Common myeloid progenitor, CD34-positive (primary cell): ENCODE measurements around the gene SPATA19.

Source experiments
- CTCF ChIA-PET: fragments of 350-600 bp; sonication (Branson Sonifier 250); formaldehyde crosslinking; loops from one replicate; lab custom pipeline; 2021; ENCODE audit warnings: antibody characterized with exemption; lab: Charles Lee
- POLR2A ChIA-PET: fragments of 350-600 bp; sonication (Branson Sonifier 250); formaldehyde crosslinking; loops from one replicate; lab custom pipeline; 2021; ENCODE audit warnings: antibody characterized with exemption; lab: Charles Lee
- DNase-seq, 3 donors: peaks; one replicate each; pipeline versions ENCODE4 v3.0.0 to v3.0.0-alpha.2; 2013
- H3K27ac ChIP-seq, 2 experiments: 1 replicate in 1 of 2; 2 replicates in 1 of 2; pipeline ENCODE4 v1.7.0; 2013; ENCODE audit warnings: inconsistent platforms in 2 of 2, low read length in 2 of 2, mild to moderate bottlenecking in 2 of 2, low read depth in 1 of 2, moderate library complexity in 1 of 2; ENCODE audit not compliant: severe bottlenecking in 2 of 2, insufficient read depth in 1 of 2, poor library complexity in 1 of 2
- H3K27me3 ChIP-seq, 5 experiments: replicated peaks in 2 of 5; 1 replicate in 3 of 5; 2 replicates in 2 of 5; pipeline versions ENCODE4 v1.6.1 to v1.7.0; 2013; ENCODE audit warnings: low read length in 4 of 5, mild to moderate bottlenecking in 2 of 5, moderate library complexity in 2 of 5, inconsistent platforms in 1 of 5; ENCODE audit not compliant: insufficient read depth in 5 of 5, control insufficient read depth in 4 of 5
- H3K36me3 ChIP-seq, 4 experiments: 1 replicate in 2 of 4; 2 replicates in 2 of 4; pipeline versions ENCODE4 v1.6.1 to v1.7.0; 2013; ENCODE audit warnings: low read length in 3 of 4, control low read depth in 1 of 4, mild to moderate bottlenecking in 1 of 4; ENCODE audit not compliant: control insufficient read depth in 4 of 4, insufficient read depth in 4 of 4
- H3K4me1 ChIP-seq, 4 experiments: 1 replicate in 3 of 4; 2 replicates in 1 of 4; pipeline versions ENCODE4 v1.6.1 to v1.7.1; 2013; ENCODE audit warnings: low read length in 3 of 4, mild to moderate bottlenecking in 3 of 4, control low read depth in 1 of 4, inconsistent platforms in 1 of 4, moderate library complexity in 1 of 4; ENCODE audit not compliant: control insufficient read depth in 4 of 4, insufficient read depth in 4 of 4; ENCODE audit errors: control extremely low read depth in 1 of 4
- H3K4me3 ChIP-seq, 7 experiments: 1 replicate in 4 of 7; 2 replicates in 3 of 7; pipeline versions ENCODE4 v1.5.1 to v1.7.0; 2013; ENCODE audit warnings: mild to moderate bottlenecking in 7 of 7, low read length in 6 of 7, moderate library complexity in 6 of 7, inconsistent platforms in 2 of 7, low read depth in 2 of 7, control low read depth in 1 of 7; ENCODE audit not compliant: insufficient read depth in 4 of 7, control insufficient read depth in 1 of 7; ENCODE audit errors: extremely low read depth in 1 of 7
- H3K9me3 ChIP-seq, 5 experiments: 1 replicate in 4 of 5; 2 replicates in 1 of 5; pipeline versions ENCODE4 v1.6.1 to v1.7.1; 2013; ENCODE audit warnings: low read length in 4 of 5, mild to moderate bottlenecking in 2 of 5, inconsistent platforms in 1 of 5, low read depth in 1 of 5, moderate library complexity in 1 of 5; ENCODE audit not compliant: control insufficient read depth in 4 of 5, insufficient read depth in 2 of 5; ENCODE audit errors: control extremely low read depth in 1 of 5
- WGBS: methylation state at CpG from one replicate; pipeline ENCODE4 v1.1.5; 2013; ENCODE audit not compliant: insufficient coverage; 5-methylcytosine and 5-hydroxymethylcytosine counted together

The SPATA19 gene

DNA sequence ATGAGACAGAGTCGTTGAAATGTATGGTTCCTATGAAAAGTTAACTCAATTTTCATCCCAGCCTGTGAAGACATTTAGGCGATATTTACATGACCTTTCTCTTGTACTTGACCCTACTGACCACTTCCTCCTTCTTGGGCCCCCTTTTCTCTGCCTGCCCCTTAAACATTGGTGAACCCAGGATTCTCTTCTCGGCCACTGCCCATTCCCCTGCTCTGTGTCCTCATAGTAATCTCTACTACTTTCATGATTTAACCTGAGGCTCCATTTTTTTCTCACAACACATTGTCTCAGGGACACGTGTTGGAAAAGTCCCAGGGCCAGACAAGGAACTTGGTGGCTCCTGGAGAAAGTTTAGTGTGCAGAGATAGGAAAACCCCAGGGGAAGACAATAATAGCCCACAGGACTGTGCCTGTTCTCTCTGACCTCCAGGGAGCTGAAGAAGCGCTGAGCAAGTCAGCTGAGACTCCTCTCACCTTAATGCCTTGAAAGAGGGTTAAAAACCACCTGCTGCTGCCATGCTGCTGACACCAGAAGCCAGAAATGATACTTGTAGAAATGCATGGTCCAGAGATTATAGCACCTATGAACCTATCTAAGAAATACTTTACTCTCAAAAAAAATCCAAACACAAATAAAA is 42.5 kb upstream of the SPATA19 start:
- Histone ChIP-seq H3K4me1 (no peaks in the 10 kb centered on the region), H3K27me3 (peaks cover 0 to 6% (median 0%) of the 10 kb centered on the region in 5 experiments), H3K27ac (no peak overlapping the region), H3K36me3 (no peaks in the 10 kb centered on the region), H3K4me3 (no peak overlapping the region), H3K9me3 (no peaks in the 10 kb centered on the region)
- no peak for DNase-seq
- CTCF ChIA-PET: no interaction called here
- WGBS: 80% methylated on average over 5 of the region's 5 CpGs
- POLR2A ChIA-PET: no interaction called here

GRCh38 chr11:133886029-133886428 is 40.7 kb upstream of the SPATA19 start:
- 93% methylated on average over 2 of the region's 3 CpGs for WGBS
- no peak for DNase-seq
- ChIA-PET POLR2A (no interaction called here), CTCF (no interaction called here)
- no peaks in the 10 kb centered on the region for H3K9me3 ChIP-seq
- H3K27ac ChIP-seq: no peak overlapping the region
- H3K27me3 ChIP-seq: peaks cover 0 to 6% (median 0%) of the 10 kb centered on the region in 5 experiments
- no peaks in the 10 kb centered on the region for H3K36me3 ChIP-seq
- H3K4me3 ChIP-seq: no peak overlapping the region
- H3K4me1 ChIP-seq: no peaks in the 10 kb centered on the region

GRCh38 chr11:133872160-133872559 is 26.8 kb upstream of the SPATA19 start:
- Histone ChIP-seq H3K27me3 (no peaks in the 10 kb centered on the region), H3K27ac (no peak overlapping the region), H3K4me1 (no peaks in the 10 kb centered on the region), H3K4me3 (no peak overlapping the region), H3K9me3 (peaks cover 0 to 4% (median 0%) of the 10 kb centered on the region in 5 experiments), H3K36me3 (no peaks in the 10 kb centered on the region)
- ChIA-PET CTCF (no interaction called here), POLR2A (no interaction called here)
- 0% methylated on average over 1 of the region's 1 CpG for WGBS
- no peak for DNase-seq

DNA sequence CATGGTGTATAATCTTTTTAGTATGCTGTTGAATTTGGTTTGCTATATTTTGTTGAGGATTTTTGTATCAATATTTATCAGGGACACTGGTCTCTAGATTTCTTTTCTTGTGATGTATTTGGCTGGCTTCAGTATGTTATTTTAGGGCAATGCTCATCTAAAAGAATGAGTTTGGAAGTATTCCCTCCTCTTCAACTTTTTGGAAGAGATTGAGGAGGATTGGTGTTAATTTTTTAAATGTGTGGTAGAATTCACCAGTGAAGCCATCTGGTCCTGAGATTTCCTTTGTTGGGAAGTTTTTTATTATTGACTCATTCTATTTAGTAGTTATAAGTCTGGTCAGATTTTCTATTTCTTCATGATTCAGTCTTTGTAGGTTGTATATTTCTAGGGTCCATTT is 22.1 kb upstream of the SPATA19 start:
- ChIA-PET POLR2A (no interaction called here), CTCF (no interaction called here)
- Histone ChIP-seq H3K27me3 (peaks cover 0 to 2% (median 0%) of the 10 kb centered on the region in 5 experiments), H3K27ac (no peak overlapping the region), H3K36me3 (no peaks in the 10 kb centered on the region), H3K4me3 (no peak overlapping the region), H3K9me3 (peaks cover 0 to 4% (median 0%) of the 10 kb centered on the region in 5 experiments), H3K4me1 (no peaks in the 10 kb centered on the region)
- DNase-seq: no peak

- 96% methylated on average over 8 of the region's 11 CpGs for WGBS
- H3K27me3 ChIP-seq: peaks cover 0 to 4% (median 0%) of the 10 kb centered on the region in 5 experiments
- H3K36me3 ChIP-seq: no peaks in the 10 kb centered on the region
- CTCF ChIA-PET: no interaction called here
- POLR2A ChIA-PET: no interaction called here
- H3K4me3 ChIP-seq: no peak overlapping the region
- DNase-seq: no peak
- peaks cover 0 to 3% (median 0%) of the 10 kb centered on the region in 5 experiments for H3K9me3 ChIP-seq
- H3K27ac ChIP-seq: no peak overlapping the region
- H3K4me1 ChIP-seq: no peaks in the 10 kb centered on the region
Measured at GRCh38 chr11:133865466-133865865, 20.2 kb upstream of the SPATA19 start.

GRCh38 chr11:133864756-133865155 is 19.4 kb upstream of the SPATA19 start:
- Histone ChIP-seq H3K27me3 (peaks cover 0 to 8% (median under 1%) of the 10 kb centered on the region in 5 experiments), H3K4me1 (no peaks in the 10 kb centered on the region), H3K4me3 (no peak overlapping the region), H3K36me3 (no peaks in the 10 kb centered on the region), H3K27ac (no peak overlapping the region), H3K9me3 (no peaks in the 10 kb centered on the region)
- DNase-seq: no peak
- 98% methylated on average over 26 of the region's 26 CpGs for WGBS
- ChIA-PET POLR2A (no interaction called here), CTCF (no interaction called here)

DNA sequence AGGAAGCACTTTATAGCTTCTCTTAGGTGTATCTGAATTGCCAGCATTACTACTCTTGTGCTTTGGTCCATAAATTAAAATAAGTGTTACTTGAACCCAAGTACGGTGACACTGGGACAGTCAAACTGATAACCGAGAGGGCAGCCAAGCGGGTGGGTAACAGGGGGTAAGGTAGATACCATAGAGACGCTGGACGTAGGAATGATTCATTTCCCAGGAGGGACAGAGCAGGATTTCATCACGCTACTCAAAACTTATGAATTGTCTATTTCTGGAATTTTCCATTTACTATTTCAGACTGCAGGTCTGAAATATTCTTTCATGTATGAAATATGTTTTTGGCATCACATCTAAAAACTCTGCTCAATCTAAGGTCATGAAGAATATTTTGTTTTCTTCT is 14.8 kb upstream of the SPATA19 start:
- H3K27ac ChIP-seq: no peak overlapping the region
- 91% methylated on average over 5 of the region's 6 CpGs for WGBS
- no peaks in the 10 kb centered on the region for H3K36me3 ChIP-seq
- ChIA-PET POLR2A (no interaction called here), CTCF (no interaction called here)
- DNase-seq: no peak
- no peak overlapping the region for H3K4me3 ChIP-seq
- H3K9me3 ChIP-seq: no peaks in the 10 kb centered on the region
- no peaks in the 10 kb centered on the region for H3K4me1 ChIP-seq
- peaks cover under 1 to 17% (median 3%) of the 10 kb centered on the region in 5 experiments for H3K27me3 ChIP-seq
